H1 (cell line): Measurements from ENCODE around the gene PEX19. TPM values are rescaled to one million over a fixed set of nuclear protein-coding genes. Genes with fewer than 3 reads are reported as not detected.

Source experiments
- BRCA1 ChIP-seq: IDR thresholded peaks from 2 replicates; pipeline ENCODE4 v1.6.1; 2012; ENCODE audit warnings: low read depth, low read length, improper control_type of control experiment
- SIN3A ChIP-seq, 2 experiments: IDR thresholded peaks in 1 of 2; conservative IDR thresholded peaks in 1 of 2; 2 replicates each; pipeline ENCODE4 v1.6.1; 2011 to 2012; ENCODE audit warnings: low read length in 2 of 2, improper control_type of control experiment in 1 of 2, low read depth in 1 of 2, mild to moderate bottlenecking in 1 of 2
- SIRT6 ChIP-seq: IDR thresholded peaks from one replicate; pipeline ENCODE4 v1.7.1; 2012; ENCODE audit warnings: low read length, inconsistent platforms
- SP1 ChIP-seq: IDR thresholded peaks from 2 replicates; pipeline ENCODE4 v1.6.1; 2011; ENCODE audit warnings: low read depth, low read length
- SRF ChIP-seq: IDR thresholded peaks from 2 replicates; pipeline ENCODE4 v1.6.1; 2011; ENCODE audit warnings: mild to moderate bottlenecking, low read depth, low read length, moderate library complexity
- TAF1 ChIP-seq: IDR thresholded peaks from 2 replicates; pipeline ENCODE4 v1.6.1; 2011; ENCODE audit warnings: mild to moderate bottlenecking, low read depth, low read length
- TBP ChIP-seq: IDR thresholded peaks from 2 replicates; pipeline ENCODE4 v1.6.1; 2011; ENCODE audit warnings: low read depth, low read length, improper control_type of control experiment
- TCF12 ChIP-seq: IDR thresholded peaks from 2 replicates; pipeline ENCODE4 v1.6.1; 2011; ENCODE audit warnings: low read depth, mild to moderate bottlenecking, low read length
- polyA plus RNA-seq, 7 experiments: library from polyadenylated mRNA; depleted of rRNA in 3 of 7; stranded (reverse) in 5 of 7; unstranded in 2 of 7; fragments of >200 nt in 5 of 7; fragments of 200-250 nt in 2 of 7; gene quantifications; 1 replicate in 5 of 7; 2 replicates in 1 of 7; 4 replicates in 1 of 7; pipeline versions ENCODE4 v1.2.1 to v1.2.3, GENCODE V29; 2011 to 2013; ENCODE audit warnings: missing spikeins in 2 of 7, mixed read lengths in 2 of 7
- total RNA-seq: library from RNA; stranded (reverse); fragmentation: NEBNext Ultra II Directional; extraction: Animal tissue kit (Norgen Biotek cat#: 25700); gene quantifications from 2 replicates; pipeline ENCODE4 v1.2.1, GENCODE V29; 2021

The PEX19 gene
- total and polyA plus RNA-seq, 2 of the 8 experiments (the other 6 are each of a cell fraction or from before 2014, with no cell fraction given): 50.4 to 80.2 TPM

DNA sequence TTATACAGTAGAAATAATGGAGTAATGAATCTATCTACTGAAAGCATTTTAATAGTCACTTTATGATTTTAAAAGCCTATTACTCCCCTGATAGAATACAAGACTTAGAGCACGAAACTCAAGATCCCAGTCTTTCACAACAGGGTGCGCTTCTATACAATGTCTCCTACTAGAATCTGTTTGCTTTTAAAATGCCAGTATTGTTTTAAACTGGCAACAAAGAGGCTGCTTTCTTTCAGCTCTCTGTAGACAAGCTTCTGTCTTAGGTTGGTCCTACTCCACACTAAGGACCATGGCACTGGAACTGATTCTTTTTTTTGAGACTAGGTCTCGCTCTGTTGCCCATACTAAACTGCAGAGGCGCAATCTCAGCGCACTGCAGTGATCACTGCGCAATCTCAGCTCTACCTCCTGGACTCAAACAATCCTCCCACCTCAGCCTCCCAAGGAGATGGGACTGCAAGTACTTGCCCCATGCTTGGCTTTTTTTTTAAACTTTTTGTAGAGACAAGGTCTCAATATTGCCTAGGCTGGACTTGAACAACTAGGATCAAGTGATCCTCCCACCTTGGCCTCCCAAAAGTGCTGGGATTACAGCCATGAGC is 27.4 kb downstream of the PEX19 start (continued):
- TF ChIP-seq SIN3A (conservative IDR thresholded peaks at IDR 0.05 in 1 of 2, IDR thresholded peaks at IDR 0.05 in 1 of 2; ENCODE audit: low read depth in 1 of 2, low read length in 2 of 2) (no peak), BRCA1 (no peak), SP1 (no peak), TBP (no peak), TCF12 (no peak), SRF (no peak), SIRT6 (no peak), TAF1 (no peak)
